ENCODE data around the gene B3GNT3. TPM values are rescaled to one million over a fixed set of nuclear protein-coding genes. Genes with fewer than 3 reads are reported as not detected.

Gene B3GNT3
- total and polyA plus RNA-seq, 2 of the 4 experiments (the other 2 are of a cell fraction): not detected

DNA sequence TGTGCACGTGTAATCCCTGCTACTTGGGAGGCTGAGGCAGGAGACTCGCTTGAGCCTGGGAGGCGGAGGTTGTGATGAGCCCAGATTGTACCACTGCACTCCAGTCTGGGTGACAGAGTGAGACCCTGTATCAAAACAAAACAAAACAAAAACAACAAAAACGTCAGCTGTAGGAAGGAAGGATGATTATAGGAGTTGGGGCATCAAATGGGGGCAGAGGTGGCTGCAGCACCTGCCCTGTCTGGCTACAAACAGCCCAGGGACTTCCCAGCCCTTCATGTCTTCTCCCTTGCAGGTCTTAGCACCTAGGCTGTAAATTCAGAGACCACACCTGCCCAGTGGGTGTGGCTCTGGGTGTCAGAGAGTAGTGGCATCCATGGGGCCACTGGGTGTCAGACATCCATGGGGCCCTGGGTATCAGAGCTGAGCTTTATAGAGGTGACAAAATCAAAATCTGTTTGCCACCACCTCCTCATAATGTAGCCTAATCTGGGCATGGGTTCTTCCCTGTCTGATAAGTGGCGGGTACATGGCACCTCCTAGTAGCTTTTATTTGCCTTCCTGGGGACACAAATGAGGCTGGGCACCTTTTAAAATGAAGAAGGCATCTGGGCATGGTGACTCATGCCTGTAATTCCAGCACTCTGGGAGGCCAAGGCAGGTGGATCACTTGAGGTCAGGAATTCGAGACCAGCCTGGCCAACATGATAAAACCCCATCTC is 4.7 kb upstream of the B3GNT3 start:
- POLR2A ChIA-PET (ENCODE audit: unreplicated experiment): no interaction called here
- no peak overlapping the region for H2AK5ac ChIP-seq (ENCODE audit: low read depth, low read length)
- DNase-seq (no peak), ATAC-seq (ENCODE audit: low read depth) (no peak)
- intact Hi-C loops (cut with micrococcal nuclease) (no loop called here), in situ Hi-C loops (cut with MboI; ENCODE audit: low sequenced_read_pairs) (no loop called here), dilution Hi-C loops (cut with HindIII; ENCODE audit: low sequenced_read_pairs, unreplicated experiment) (no loop called here)
- no TSS peak for BruUV-seq (replicated peaks)
- no peak overlapping the region for H4K91ac ChIP-seq (ENCODE audit: insufficient read depth, low read depth, low read length)
- CTCF ChIA-PET: no interaction called here
- H4K5ac ChIP-seq (ENCODE audit: low read depth, low read length): no peak overlapping the region
- no peaks in the 10 kb centered on the region for H3K9me1 ChIP-seq (ENCODE audit: insufficient read depth, low read length)
- no CpG with 5 or more reads among the region's 6 CpGs for WGBS, 2 experiments (ENCODE audit: extremely low coverage in 2 of 2, insufficient read length in 1 of 2)
- H3K18ac ChIP-seq (ENCODE audit: low read depth, low read length): no peak overlapping the region
- H3K4me2 ChIP-seq (ENCODE audit: low read depth, low read length): no peak overlapping the region
- H4K20me1 ChIP-seq (ENCODE audit: insufficient read depth, low read length): no peaks in the 10 kb centered on the region
- no peak overlapping the region for H2BK5ac ChIP-seq (ENCODE audit: low read depth, low read length, poor library complexity, severe bottlenecking)
- H3K79me1 ChIP-seq (ENCODE audit: low read depth in 1 of 2, low read length in 2 of 2): no peaks in the 10 kb centered on the region
- H3K36me3 ChIP-seq (ENCODE audit: control insufficient read depth, insufficient read depth, low read length): no peaks in the 10 kb centered on the region
- H3K9me3 ChIP-seq (ENCODE audit: control insufficient read depth, insufficient read depth, low read length): peaks cover 3% of the 10 kb centered on the region; the same call in 1 of the 2 replicates
- H2BK15ac ChIP-seq (ENCODE audit: low read depth, low read length): no peak overlapping the region
- no peak overlapping the region for H4K8ac ChIP-seq (ENCODE audit: low read depth in 2 of 2, low read length in 2 of 2)
- no peak overlapping the region for H2BK120ac ChIP-seq (ENCODE audit: low read depth, low read length)
- TF ChIP-seq CHD1 (IDR thresholded peaks at IDR 0.05; ENCODE audit: low read depth, low read length): no peak
- no peak for TF ChIP-seq RCOR1 (IDR thresholded peaks at IDR 0.05; ENCODE audit: insufficient replicate concordance, low read length)
- no peak for TF ChIP-seq NFE2L2 (IDR thresholded peaks at IDR 0.05; ENCODE audit: low read depth, low read length)
- no peak for TF ChIP-seq POLR2A (IDR thresholded peaks at IDR 0.05; ENCODE audit: low read depth, low read length)
- TF ChIP-seq, protein P1, sequence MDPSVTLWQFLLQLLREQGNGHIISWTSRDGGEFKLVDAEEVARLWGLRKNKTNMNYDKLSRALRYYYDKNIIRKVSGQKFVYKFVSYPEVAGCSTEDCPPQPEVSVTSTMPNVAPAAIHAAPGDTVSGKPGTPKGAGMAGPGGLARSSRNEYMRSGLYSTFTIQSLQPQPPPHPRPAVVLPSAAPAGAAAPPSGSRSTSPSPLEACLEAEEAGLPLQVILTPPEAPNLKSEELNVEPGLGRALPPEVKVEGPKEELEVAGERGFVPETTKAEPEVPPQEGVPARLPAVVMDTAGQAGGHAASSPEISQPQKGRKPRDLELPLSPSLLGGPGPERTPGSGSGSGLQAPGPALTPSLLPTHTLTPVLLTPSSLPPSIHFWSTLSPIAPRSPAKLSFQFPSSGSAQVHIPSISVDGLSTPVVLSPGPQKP (IDR thresholded peaks at IDR 0.05; ENCODE audit: borderline replicate concordance, low read depth, low read length): no peak
- no peak for TF ChIP-seq MXI1 (IDR thresholded peaks at IDR 0.05; ENCODE audit: borderline replicate concordance, low read depth, low read length)
- TF ChIP-seq MAZ (IDR thresholded peaks at IDR 0.05; ENCODE audit: borderline replicate concordance, low read depth, low read length): no peak
- TF ChIP-seq, protein P2, sequence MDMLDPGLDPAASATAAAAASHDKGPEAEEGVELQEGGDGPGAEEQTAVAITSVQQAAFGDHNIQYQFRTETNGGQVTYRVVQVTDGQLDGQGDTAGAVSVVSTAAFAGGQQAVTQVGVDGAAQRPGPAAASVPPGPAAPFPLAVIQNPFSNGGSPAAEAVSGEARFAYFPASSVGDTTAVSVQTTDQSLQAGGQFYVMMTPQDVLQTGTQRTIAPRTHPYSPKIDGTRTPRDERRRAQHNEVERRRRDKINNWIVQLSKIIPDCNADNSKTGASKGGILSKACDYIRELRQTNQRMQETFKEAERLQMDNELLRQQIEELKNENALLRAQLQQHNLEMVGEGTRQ (IDR thresholded peaks at IDR 0.05; ENCODE audit: low read depth, low read length): no peak
- H2AFZ ChIP-seq (replicated peaks; ENCODE audit: low read length, poor library complexity): no peak overlapping the region
- H3K27ac ChIP-seq (ENCODE audit: insufficient read depth, low read length): no peak overlapping the region
- H3K27me3 ChIP-seq (ENCODE audit: control insufficient read depth, insufficient read depth, low read length): peaks cover 29% of the 10 kb centered on the region
- no peak overlapping the region for H3K4ac ChIP-seq (ENCODE audit: low read depth, low read length)
- no peak overlapping the region for H3K4me3 ChIP-seq (ENCODE audit: insufficient read depth, low read depth, low read length)
- no peak overlapping the region for H3K56ac ChIP-seq (ENCODE audit: extremely low read depth, insufficient read depth, low read length)
- no peak overlapping the region for H2AK9ac ChIP-seq (replicated peaks; ENCODE audit: low read depth, low read length, poor library complexity)
- no peak overlapping the region for H3K23ac ChIP-seq (ENCODE audit: low read depth, low read length)
- H3K4me1 ChIP-seq (ENCODE audit: control insufficient read depth, insufficient read depth, low read length): no peaks in the 10 kb centered on the region
- no peak overlapping the region for H2BK20ac ChIP-seq (ENCODE audit: low read depth, low read length)
- no peak overlapping the region for H3K9ac ChIP-seq (ENCODE audit: low read depth, low read length)
- no peak overlapping the region for H3K14ac ChIP-seq (replicated peaks; ENCODE audit: low read depth, low read length)
